HG02759 (cell line): ENCODE data around the gene TMEM270.

ENCODE experiments used
- ATAC-seq: cut with Tn5 transposase; IDR thresholded peaks from one replicate; pipeline ENCODE4 v1.9.1; 2021; ENCODE audit warnings: mild to moderate bottlenecking, moderate library complexity; ENCODE audit not compliant: unreplicated experiment

The TMEM270 gene

GRCh38 chr7:73885433-73885974, 24.5 kb downstream of the TMEM270 start:
- no peak for ATAC-seq

- ATAC-seq: no peak
Measured at GRCh38 chr7:73885975-73886798, 25.2 kb downstream of the TMEM270 start.

DNA sequence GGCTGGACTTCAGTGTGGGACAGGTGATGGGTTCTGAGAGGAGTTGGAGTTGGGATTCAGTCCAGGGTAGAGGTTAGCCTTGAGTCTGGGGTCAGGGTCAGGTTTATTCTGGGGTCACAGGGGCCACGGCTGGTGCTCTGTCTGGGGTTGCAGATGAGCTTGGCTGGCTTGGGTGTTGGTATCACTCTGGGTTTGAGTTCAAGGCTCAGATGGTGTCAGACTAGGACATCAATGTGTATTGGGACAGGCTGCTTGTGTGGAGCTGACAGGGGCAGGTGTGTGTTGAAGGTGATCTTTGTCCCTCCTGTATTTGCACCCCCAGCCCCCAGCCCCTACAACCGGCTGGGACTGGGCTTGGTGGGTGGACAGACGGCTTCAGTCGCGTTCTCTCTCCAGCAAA, 26.8 kb downstream of the TMEM270 start:
- no peak for ATAC-seq

DNA sequence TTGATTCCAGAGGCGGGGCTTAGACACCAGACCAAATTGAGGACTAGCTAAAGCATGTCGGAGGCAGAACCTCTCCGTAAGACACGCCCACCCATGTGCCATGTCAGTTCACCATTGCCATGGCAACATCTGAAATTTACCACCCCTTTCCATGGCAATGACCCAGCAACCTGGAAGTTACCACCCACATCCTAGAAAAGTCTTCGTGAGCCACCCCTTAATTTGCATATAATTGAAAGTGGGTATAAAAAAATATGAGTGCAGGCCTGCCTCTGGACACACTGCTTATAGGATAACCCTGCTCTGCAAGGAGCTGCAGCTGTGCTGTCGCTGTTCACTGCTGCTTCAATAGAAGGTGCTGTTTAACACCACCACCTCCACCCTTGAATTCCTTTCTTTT, 28.0 kb downstream of the TMEM270 start:
- ATAC-seq: no peak

DNA sequence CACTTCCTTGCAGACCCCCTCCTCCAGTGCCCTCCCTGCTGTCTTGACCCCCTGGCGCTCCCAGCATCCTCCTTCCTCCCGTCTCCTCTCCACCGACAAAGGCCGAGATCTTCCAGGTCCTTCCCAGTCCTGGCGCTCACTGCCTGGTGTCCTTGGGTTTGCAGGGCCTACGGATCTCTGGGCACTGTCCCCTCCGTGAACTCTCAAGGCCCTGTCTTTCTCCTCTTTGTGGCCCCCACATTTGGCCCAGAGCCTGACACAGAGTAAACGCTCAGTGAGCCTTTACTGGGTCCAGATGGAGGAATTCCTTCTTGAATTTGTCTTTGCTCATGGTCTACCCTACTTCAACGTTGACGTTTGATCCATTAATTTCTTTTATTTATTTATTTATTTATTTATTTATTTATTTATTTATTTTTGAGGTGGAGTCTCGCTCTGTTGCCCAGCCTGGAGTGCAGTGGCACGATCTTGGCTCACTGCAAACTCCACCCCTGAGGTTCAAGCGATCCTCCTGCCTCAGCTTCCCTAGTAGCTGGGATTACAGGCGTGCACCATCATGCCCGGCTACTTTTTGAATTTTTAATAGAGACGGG, 29.7 kb downstream of the TMEM270 start:
- ATAC-seq: no peak

DNA sequence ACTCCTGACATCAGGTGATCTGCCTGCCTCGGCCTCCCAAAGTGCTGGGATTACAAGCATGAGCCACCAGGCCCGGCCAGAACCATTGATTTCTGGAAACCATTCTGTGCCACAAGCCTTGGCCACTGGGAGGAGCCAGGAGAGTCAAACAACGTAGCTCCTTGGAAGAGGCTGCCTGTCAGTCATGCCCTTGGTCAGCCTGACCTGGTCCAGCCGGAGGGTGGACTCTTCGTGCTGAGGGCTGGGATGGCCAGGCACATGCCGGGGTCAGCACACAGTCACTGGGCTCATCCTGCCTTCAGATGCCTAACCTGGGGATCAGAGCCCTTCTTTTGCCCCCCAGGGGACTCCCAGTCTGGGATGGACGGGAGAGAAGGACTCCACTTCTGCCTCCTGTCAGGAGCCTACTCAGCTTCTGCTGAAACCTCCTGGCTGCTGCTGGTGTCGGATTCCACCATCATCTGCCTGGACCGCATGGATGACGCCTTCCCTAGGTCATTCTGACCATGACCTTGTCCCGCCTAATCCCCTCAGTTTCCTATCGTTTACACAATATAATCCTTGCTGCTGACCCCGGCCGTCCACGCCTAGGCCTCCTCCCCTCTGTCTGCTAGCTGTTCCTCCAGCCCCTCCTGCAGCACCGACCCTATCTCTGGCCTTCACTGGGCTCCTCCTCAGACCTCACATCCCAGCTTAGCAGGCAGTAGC, 30.4 kb downstream of the TMEM270 start:
- ATAC-seq: no peak

DNA sequence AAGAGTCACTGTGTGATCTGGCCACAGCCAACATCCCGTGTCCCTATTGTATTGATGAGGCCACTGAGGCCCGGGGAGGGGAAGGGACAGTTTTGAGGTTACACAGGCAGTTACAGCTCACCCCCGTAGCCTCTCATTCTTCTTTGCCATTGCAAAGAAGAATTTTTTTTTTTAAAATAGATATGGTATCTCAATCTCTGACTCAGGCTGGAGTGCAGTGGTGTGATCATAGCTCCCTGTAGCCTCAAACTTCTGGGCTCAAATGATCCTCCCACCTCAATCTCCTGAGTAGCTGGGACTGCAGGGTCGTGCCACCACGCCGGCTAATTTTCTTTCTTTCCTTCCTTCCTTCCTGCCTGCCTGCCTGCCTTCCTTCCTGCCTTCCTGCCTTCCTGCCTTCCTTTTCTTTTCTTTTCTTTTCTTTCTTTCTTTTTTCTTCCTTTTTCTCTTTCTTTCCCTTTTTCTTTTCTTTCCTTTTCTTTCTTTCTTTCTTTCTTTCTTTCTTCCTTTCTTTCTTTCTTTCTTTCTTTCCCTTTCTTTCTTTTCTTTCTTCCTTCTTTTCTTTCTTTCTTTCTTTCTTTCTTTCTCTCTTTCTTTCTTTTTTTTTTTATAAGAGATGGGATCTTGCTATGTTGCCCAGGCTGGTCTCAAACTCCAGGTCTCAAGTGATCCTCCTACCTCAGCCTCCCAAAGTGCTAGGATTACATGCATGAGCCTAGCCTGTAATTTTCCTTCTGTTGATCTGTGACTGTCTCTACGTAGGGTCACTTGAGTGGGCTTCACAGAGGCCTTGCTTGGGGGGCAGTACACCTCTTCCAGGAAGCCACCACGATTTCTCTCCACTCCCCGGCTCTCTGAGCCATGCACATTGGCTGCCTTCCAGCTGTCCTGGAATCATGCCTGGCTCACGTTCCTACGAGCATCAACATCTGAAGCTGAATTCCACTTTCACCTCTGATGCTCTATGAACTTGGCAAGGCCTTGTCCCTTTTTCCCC, 31.3 kb downstream of the TMEM270 start:
- ATAC-seq: no peak

- no peak for ATAC-seq
Measured at GRCh38 chr7:73893342-73894101, 32.6 kb downstream of the TMEM270 start.

DNA sequence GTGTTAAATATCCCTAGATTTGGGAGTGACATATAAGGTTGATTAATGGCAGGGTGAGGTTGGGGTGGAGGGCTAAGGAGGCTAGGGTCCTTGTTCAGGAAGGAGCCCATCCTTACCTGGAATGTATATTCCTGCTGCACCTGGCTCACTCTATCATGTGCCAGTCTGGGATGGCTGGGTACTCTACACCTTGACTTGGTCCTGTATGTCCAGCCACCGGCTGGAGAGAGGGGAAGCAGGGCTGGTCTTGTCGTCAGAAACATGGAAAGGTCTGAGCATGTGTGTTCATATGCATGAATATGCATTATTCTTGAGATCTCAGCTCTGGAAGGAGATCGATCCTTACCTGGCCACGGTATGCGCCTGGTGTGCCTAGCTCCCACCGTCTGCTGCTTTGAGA, 33.2 kb downstream of the TMEM270 start:
- ATAC-seq: no peak

DNA sequence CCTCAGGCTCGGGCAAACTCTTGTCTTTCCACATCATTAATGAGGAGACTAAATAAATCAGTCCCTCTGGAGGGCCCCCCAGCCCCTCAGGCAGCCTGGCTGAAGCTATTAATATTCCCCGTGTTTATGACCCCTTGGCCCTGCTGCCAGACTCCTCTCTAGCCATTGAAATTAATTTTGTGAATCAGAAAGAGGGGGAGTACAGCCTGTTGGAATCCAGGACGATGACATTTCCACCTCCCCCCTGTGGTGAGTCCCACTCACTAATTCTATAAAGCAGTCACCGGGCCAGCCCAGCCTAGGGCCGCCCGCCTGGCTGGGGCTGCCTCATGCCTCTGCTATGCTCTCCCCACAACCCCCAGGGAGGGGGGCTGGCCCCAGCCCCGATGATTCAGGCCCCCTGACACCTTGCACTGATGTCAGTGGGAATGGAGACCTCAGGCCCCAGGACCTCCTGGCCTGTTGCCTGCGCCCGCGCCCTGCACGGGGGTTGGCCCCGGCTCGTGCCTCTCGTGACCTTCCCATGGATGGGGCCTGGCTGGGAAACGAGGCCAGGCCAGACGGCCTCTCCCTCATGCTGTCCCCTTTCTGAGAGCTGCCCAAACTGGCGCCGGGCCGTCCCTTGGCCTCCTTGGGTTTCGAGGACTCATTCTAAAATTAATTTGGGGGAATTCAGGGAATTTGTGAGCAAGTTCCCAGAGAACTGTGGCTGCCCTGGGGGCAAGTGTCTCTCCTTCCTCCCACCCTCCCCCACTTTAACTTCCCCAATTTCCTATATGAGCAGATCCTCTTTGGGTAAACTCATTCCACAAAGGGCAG, 34.0 kb downstream of the TMEM270 start:
- ATAC-seq: no peak

- no peak for ATAC-seq
Measured at GRCh38 chr7:73895626-73896025, 34.7 kb downstream of the TMEM270 start.

DNA sequence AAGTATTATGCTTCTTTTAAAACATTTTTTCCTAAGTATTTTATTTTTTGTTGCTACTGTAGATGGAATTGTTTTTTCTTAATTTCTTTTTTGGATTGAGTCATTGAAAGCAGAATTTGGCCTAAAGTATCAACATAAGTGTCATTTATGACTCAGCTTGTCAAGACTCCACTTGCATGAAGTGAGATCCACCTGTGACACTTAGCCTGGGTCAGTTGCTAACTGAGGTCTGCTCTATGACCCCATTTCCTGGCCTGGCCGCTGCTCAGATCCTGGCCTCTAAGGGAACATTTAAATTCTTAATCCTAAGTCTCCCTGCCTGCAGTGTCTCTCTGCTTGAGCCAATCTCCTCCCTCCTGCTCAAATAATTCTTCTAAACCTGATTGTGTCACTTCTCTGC, 35.5 kb downstream of the TMEM270 start:
- no peak for ATAC-seq

DNA sequence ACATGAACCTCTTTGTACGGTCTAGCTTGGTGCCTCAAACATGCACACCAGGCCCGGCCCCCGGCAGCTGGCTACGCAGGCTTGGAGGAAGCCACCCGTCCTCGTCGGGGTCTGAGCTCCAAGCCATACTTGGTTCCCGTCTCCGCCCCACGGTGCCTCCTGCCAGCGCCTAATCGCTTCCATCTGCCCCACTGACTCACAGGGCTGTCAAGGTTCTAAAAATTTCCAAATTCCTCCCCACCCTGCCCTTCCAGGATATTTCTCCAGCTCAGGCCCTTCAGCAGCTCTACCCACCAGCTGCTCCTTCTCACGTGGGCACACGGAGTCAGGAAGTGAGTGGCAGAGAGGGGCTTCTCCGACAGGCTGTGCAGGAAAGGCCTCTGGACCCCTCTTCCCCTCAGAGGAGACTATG, 38.8 kb downstream of the TMEM270 start:
- no peak for ATAC-seq

GRCh38 chr7:73900286-73900685, 39.3 kb downstream of the TMEM270 start:
- ATAC-seq: no peak

DNA sequence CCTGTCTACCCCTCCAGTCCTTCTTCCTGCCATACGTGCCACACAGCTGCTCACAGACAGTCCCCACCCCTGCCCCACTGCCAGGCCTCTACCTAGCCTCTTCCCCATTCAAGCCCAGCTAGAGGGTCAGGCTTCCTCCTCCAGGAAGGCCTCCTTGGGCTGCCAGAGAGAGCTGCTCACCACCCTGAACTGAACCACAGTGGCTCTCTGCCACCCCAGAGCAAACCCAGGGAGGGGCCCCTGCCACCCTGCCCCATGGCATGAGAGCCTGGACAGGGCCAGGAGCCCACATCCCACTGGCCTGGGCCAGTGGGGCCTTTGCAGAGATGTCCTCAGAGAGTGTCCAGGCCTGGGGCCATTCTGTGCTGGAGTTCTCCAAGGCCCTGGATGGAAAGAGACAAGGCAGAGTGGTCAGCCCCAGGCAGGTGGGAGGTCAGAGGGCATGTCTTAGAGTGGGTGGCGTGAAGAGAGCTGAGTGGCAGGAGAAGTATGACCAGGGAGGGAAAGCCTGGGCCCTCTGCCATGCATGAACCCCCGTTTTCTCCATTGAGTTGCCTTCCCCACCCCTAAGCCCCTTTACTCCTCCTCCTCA, 40.4 kb downstream of the TMEM270 start:
- ATAC-seq: no peak

GRCh38 chr7:73901823-73902597, 41.1 kb downstream of the TMEM270 start:
- ATAC-seq: no peak

DNA sequence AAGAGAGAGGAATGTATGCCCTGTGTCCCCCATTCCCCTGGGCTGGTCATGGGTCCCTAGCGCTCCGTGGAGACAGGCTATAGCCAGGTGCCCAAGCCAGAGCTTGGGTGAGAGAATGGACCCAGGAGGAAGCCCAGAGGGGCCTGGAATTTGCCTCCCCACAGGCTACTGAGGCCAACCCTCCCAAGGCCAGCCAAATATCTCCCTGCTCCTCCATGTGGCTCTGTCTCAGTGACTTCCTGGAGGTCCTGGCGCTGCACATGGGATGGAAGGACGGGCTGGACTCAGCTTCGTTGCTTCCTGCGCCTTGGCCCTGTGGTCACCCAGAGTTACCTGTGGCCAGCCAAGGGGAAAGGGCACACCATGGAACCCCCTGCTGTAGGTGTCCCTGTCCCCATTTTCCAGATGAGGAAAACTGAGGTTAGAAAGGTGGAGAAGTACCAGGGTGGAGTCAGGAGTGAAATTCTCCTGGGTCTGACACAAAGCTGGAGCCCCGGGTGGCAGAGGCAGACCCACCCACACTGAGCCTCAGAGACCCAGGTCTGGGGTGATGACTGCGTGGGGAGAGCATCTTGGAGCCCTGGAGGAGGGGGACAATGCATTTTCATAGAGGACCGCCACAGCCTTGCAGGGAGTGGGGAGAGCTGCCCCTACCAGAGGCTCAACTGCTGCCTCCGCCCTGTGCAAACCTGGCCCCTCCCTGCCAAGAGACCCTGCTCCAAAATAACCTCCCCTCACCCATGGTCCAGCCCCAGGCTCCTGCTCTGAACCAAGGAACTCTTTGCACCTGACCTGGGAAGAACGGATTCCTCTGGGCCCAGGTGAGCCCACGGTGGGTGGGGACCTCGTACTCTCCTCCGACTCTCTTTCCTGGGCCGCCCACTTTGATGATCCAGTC, 42.6 kb downstream of the TMEM270 start:
- ATAC-seq: no peak
